Osteocyte (in vitro differentiated cells): ENCODE data around the gene AP2B1. TPM values are rescaled to one million over a fixed set of nuclear protein-coding genes. Genes with fewer than 3 reads are reported as not detected.
A peak's percentile ranks its signal among the peaks of the same experiment; 100 is the strongest.

ENCODE experiments used
- DNase-seq: peaks from one replicate; pipeline ENCODE4 v3.0.0; 2021; ENCODE audit warnings: mixed read lengths; ENCODE audit not compliant: unreplicated experiment; ENCODE audit errors: extremely low spot score
- H3K27ac Mint-ChIP-seq: one replicate; pipeline ENCODE4 v1.8.0; 2021; ENCODE audit warnings: mild to moderate bottlenecking, mixed read lengths; ENCODE audit not compliant: unreplicated experiment
- H3K27me3 Mint-ChIP-seq: one replicate; pipeline ENCODE4 v1.8.0; 2021; ENCODE audit warnings: mixed read lengths; ENCODE audit not compliant: unreplicated experiment
- H3K36me3 Mint-ChIP-seq: one replicate; pipeline ENCODE4 v1.8.0; 2021; ENCODE audit warnings: mixed read lengths; ENCODE audit not compliant: unreplicated experiment
- H3K4me1 Mint-ChIP-seq: one replicate; pipeline ENCODE4 v1.8.0; 2021; ENCODE audit warnings: mixed read lengths; ENCODE audit not compliant: unreplicated experiment
- H3K4me3 Mint-ChIP-seq: one replicate; pipeline ENCODE4 v1.8.0; 2021; ENCODE audit warnings: mild to moderate bottlenecking, moderate library complexity, mixed read lengths; ENCODE audit not compliant: unreplicated experiment
- H3K9me3 Mint-ChIP-seq: one replicate; pipeline ENCODE4 v1.8.0; 2021; ENCODE audit warnings: mixed read lengths; ENCODE audit not compliant: unreplicated experiment
- CTCF ChIP-seq: fragments of 200-600 bp; sonication (generic); IDR thresholded peaks from 2 replicates; pipeline ENCODE4 v1.5.0; 2021; ENCODE audit warnings: antibody characterized with exemption, mild to moderate bottlenecking, moderate library complexity
- total RNA-seq: library from RNA; stranded (reverse); gene quantifications from 2 replicates; pipeline ENCODE4 v1.2.1, GENCODE V29; 2021

AP2B1 gene
- total RNA-seq, 1 donor from 2014 or later = 201 TPM

GRCh38 chr17:35747540-35748017, 160.5 kb downstream of the AP2B1 start:
- Mint-ChIP-seq H3K36me3 (no peaks in the 10 kb centered on the region), H3K9me3 (no peaks in the 10 kb centered on the region), H3K4me3 (no peak overlapping the region), H3K27me3 (peaks cover 32% of the 10 kb centered on the region), H3K27ac (no peak overlapping the region), H3K4me1 (peaks cover 8% of the 10 kb centered on the region)
- TF ChIP-seq CTCF = peak; percentile 91
- DNase-seq = peak; percentile 90

GRCh38 chr17:35748341-35748841, 161.3 kb downstream of the AP2B1 start:
- DNase-seq = no peak
- no peak for TF ChIP-seq CTCF
- Mint-ChIP-seq H3K27ac (no peak overlapping the region), H3K27me3 (peaks cover 32% of the 10 kb centered on the region), H3K4me3 (no peak overlapping the region), H3K9me3 (no peaks in the 10 kb centered on the region), H3K36me3 (no peaks in the 10 kb centered on the region), H3K4me1 (peaks cover 8% of the 10 kb centered on the region)

GRCh38 chr17:35748979-35749378, 161.9 kb downstream of the AP2B1 start:
- Mint-ChIP-seq H3K9me3 (no peaks in the 10 kb centered on the region), H3K27me3 (peaks cover 29% of the 10 kb centered on the region), H3K4me3 (no peak overlapping the region), H3K36me3 (no peaks in the 10 kb centered on the region), H3K4me1 (peaks cover 7% of the 10 kb centered on the region), H3K27ac (no peak overlapping the region)
- no peak for DNase-seq
- TF ChIP-seq CTCF = no peak

GRCh38 chr17:35749560-35750412, 162.7 kb downstream of the AP2B1 start:
- Mint-ChIP-seq H3K27me3 (peaks cover 29% of the 10 kb centered on the region), H3K9me3 (no peaks in the 10 kb centered on the region), H3K4me1 (peaks cover 7% of the 10 kb centered on the region), H3K36me3 (no peaks in the 10 kb centered on the region), H3K27ac (no peak overlapping the region), H3K4me3 (no peak overlapping the region)
- no peak for TF ChIP-seq CTCF
- DNase-seq = no peak
